H1 (cell line): ENCODE data around the gene HOTAIR. TPM values are rescaled to one million over a fixed set of nuclear protein-coding genes. Genes with fewer than 3 reads are reported as not detected.

Experiments
- RFX5 ChIP-seq: IDR thresholded peaks from 2 replicates; pipeline ENCODE4 v1.6.1; 2011; ENCODE audit warnings: low read depth, low read length, improper control_type of control experiment, borderline replicate concordance
- SP2 ChIP-seq: IDR thresholded peaks from 2 replicates; pipeline ENCODE4 v1.6.1; 2012; ENCODE audit warnings: mild to moderate bottlenecking, low read length, inconsistent platforms
- TCF12 ChIP-seq: IDR thresholded peaks from 2 replicates; pipeline ENCODE4 v1.6.1; 2011; ENCODE audit warnings: low read depth, mild to moderate bottlenecking, low read length
- polyA plus RNA-seq, 7 experiments: library from polyadenylated mRNA; depleted of rRNA in 3 of 7; stranded (reverse) in 5 of 7; unstranded in 2 of 7; fragments of >200 nt in 5 of 7; fragments of 200-250 nt in 2 of 7; gene quantifications; 1 replicate in 5 of 7; 2 replicates in 1 of 7; 4 replicates in 1 of 7; pipeline versions ENCODE4 v1.2.1 to v1.2.3, GENCODE V29; 2011 to 2013; ENCODE audit warnings: missing spikeins in 2 of 7, mixed read lengths in 2 of 7
- total RNA-seq: library from RNA; stranded (reverse); fragmentation: NEBNext Ultra II Directional; extraction: Animal tissue kit (Norgen Biotek cat#: 25700); gene quantifications from 2 replicates; pipeline ENCODE4 v1.2.1, GENCODE V29; 2021
- TF ChIP-seq, protein P1 (sequence below): IDR thresholded peaks from 2 replicates; pipeline ENCODE4 v1.6.1; 2011; ENCODE audit warnings: low read depth, mild to moderate bottlenecking, low read length; ENCODE audit not compliant: insufficient read depth
- TF ChIP-seq, protein P2 (sequence below): IDR thresholded peaks from 2 replicates; pipeline ENCODE4 v1.6.1; 2012; ENCODE audit warnings: inconsistent platforms

The HOTAIR gene
- total and polyA plus RNA-seq, 2 of the 8 experiments (the other 6 are each of a cell fraction or from before 2014, with no cell fraction given): not detected

DNA sequence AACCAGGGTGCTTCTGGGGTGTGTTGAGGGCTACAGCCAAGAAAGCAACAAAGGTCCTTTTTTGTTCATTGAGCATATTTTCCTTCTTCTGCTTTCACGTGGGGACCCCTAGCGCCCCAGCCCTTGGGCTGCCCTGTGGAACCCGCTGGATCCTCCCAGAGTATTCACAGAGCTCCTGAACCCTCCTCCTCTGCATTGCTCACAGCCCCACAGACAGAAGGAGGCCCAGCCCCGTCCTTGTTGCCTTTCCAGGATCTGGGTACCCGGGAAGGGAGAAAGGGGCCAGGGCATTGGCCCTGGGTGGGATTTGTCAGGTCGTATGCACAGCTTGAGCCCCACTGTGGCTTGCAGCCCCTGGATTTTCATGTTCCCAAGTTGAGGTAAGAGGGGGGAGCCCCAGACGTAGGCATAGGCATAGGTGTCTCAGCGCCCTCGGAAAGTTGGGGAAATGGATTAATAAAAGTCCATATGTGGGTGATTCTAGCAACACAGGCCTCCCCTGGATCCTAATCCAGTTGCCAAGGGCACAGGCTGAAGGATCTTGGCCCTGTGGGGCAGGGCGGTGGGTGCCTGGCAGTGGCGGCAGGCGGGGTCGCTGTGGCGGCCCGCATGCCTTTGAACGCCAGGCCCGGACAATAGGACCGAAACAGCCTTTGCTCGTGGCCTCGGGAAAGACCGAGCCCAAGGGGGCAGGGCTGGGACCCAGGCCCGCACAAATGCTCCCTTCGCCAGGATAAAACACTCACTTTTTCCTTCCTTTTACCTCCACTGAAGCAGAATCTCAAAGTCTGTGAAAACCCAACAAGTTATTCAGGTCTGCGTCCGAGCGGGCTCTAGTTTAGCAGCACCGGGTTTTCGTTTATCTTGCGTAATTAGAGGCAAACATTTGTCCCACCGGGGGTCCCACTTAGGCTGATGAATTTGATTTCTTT lies 7.1 kb upstream of the HOTAIR start (continued):
- no peak for TF ChIP-seq RFX5
- no peak for TF ChIP-seq SP2
- TF ChIP-seq TCF12: no peak
- TF ChIP-seq, protein P1, sequence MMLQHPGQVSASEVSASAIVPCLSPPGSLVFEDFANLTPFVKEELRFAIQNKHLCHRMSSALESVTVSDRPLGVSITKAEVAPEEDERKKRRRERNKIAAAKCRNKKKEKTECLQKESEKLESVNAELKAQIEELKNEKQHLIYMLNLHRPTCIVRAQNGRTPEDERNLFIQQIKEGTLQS: no peak
- TF ChIP-seq, protein P2, sequence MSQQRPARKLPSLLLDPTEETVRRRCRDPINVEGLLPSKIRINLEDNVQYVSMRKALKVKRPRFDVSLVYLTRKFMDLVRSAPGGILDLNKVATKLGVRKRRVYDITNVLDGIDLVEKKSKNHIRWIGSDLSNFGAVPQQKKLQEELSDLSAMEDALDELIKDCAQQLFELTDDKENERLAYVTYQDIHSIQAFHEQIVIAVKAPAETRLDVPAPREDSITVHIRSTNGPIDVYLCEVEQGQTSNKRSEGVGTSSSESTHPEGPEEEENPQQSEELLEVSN: no peak
